GM19452 (cell line): ENCODE results near the gene TBL1XR1.

Experiments
- ATAC-seq: cut with Tn5 transposase; IDR thresholded peaks from one replicate; pipeline ENCODE4 v1.9.1; 2021; ENCODE audit not compliant: unreplicated experiment

TBL1XR1 gene

GRCh38 chr3:177066068-177066467 is 131.2 kb downstream of the TBL1XR1 start:
- no peak for ATAC-seq

- no peak for ATAC-seq
Measured at GRCh38 chr3:177065285-177066033, 131.8 kb downstream of the TBL1XR1 start.

GRCh38 chr3:177062052-177062732 is 135.1 kb downstream of the TBL1XR1 start:
- ATAC-seq = no peak

GRCh38 chr3:177061369-177061768 is 135.9 kb downstream of the TBL1XR1 start:
- no peak for ATAC-seq

GRCh38 chr3:177060492-177060891 is 136.8 kb downstream of the TBL1XR1 start:
- no peak for ATAC-seq

- no peak for ATAC-seq
Measured at GRCh38 chr3:177058648-177059047, 138.6 kb downstream of the TBL1XR1 start.

GRCh38 chr3:177057768-177058167 is 139.5 kb downstream of the TBL1XR1 start:
- ATAC-seq = peak; percentile 97

- ATAC-seq = no peak
Measured at GRCh38 chr3:177056927-177057326, 140.4 kb downstream of the TBL1XR1 start.

- no peak for ATAC-seq
Measured at GRCh38 chr3:177055605-177056571, 141.4 kb downstream of the TBL1XR1 start.

GRCh38 chr3:177053107-177053506 is 144.2 kb downstream of the TBL1XR1 start:
- ATAC-seq = no peak

GRCh38 chr3:177051411-177051810 is 145.9 kb downstream of the TBL1XR1 start:
- no peak for ATAC-seq

- ATAC-seq = peak; percentile 67
Measured at GRCh38 chr3:177050501-177051237, 146.6 kb downstream of the TBL1XR1 start.

- no peak for ATAC-seq
Measured at GRCh38 chr3:177045767-177046166, 151.5 kb downstream of the TBL1XR1 start.

GRCh38 chr3:177045222-177045621 is 152.1 kb downstream of the TBL1XR1 start:
- no peak for ATAC-seq

GRCh38 chr3:177041730-177042551 is 155.3 kb downstream of the TBL1XR1 start:
- ATAC-seq = no peak

- no peak for ATAC-seq
Measured at GRCh38 chr3:177041021-177041729, 156.1 kb downstream of the TBL1XR1 start.

- ATAC-seq = no peak
Measured at GRCh38 chr3:177039490-177040274, 157.6 kb downstream of the TBL1XR1 start.

GRCh38 chr3:177037241-177037640 is 160.0 kb downstream of the TBL1XR1 start:
- no peak for ATAC-seq
